WTC11 (cell line): ENCODE results near the gene DUSP1. TPM values are rescaled to one million over a fixed set of nuclear protein-coding genes. Genes with fewer than 3 reads are reported as not detected.

Experiments used
- ATAC-seq: fragments of 200-7000 bp; cut with Tn5 transposase; 2 replicates; pipeline ENCODE4 v1.10.0; 2021; ENCODE audit warnings: mild to moderate bottlenecking, moderate library complexity
- CTCF ChIA-PET: fragments of 300-600 bp; sonication (Branson Sonifier 250); formaldehyde crosslinking; loops from one replicate; lab custom pipeline; 2021; ENCODE audit warnings: antibody characterized with exemption; lab: Charles Lee
- POLR2A ChIA-PET: fragments of 350-600 bp; sonication (Branson Sonifier 250); formaldehyde crosslinking; loops from one replicate; lab custom pipeline; 2021; ENCODE audit warnings: antibody characterized with exemption; lab: Charles Lee
- DNase-seq: peaks from one replicate; pipeline ENCODE4 v3.0.0; 2021; ENCODE audit warnings: low spot score
- H3K27ac Mint-ChIP-seq: 2 replicates; pipeline ENCODE4 v1.8.0; 2021; ENCODE audit warnings: mixed read lengths
- H3K27me3 Mint-ChIP-seq: 2 replicates; pipeline ENCODE4 v1.8.0; 2021; ENCODE audit warnings: low read depth, mild to moderate bottlenecking, moderate library complexity, mixed read lengths
- H3K36me3 Mint-ChIP-seq: 2 replicates; pipeline ENCODE4 v1.8.0; 2021; ENCODE audit warnings: mixed read lengths
- H3K4me1 Mint-ChIP-seq: 2 replicates; pipeline ENCODE4 v1.8.0; 2022; ENCODE audit warnings: mixed read lengths
- H3K4me3 Mint-ChIP-seq: 2 replicates; pipeline ENCODE4 v1.8.0; 2021; ENCODE audit warnings: mild to moderate bottlenecking, moderate library complexity, mixed read lengths
- H3K9me3 Mint-ChIP-seq: 2 replicates; pipeline ENCODE4 v1.8.0; 2021; ENCODE audit warnings: mixed read lengths
- AR ChIP-seq: fragments of 250-450 bp; sonication (Bioruptor Pico); IDR thresholded peaks from 2 replicates; pipeline ENCODE4 v1.9.0; 2021; ENCODE audit warnings: mild to moderate bottlenecking
- ATF6 ChIP-seq: sonication (generic); formaldehyde crosslinking; IDR thresholded peaks from 2 replicates; pipeline ENCODE4 v1.8.1; 2023; ENCODE audit warnings: mild to moderate bottlenecking, missing genetic modification reagents
- E2F5 ChIP-seq: sonication (generic); formaldehyde crosslinking; IDR thresholded peaks from 2 replicates; pipeline ENCODE4 v1.8.1; 2022; ENCODE audit warnings: mild to moderate bottlenecking, moderate library complexity, missing genetic modification reagents
- GRHL2 ChIP-seq: fragments of 250-450 bp; sonication (Bioruptor Pico); IDR thresholded peaks from 2 replicates; pipeline ENCODE4 v1.8.0; 2022; ENCODE audit warnings: mild to moderate bottlenecking, moderate library complexity; ENCODE audit not compliant: insufficient replicate concordance, severe bottlenecking
- HMGA2 ChIP-seq: fragments of 250-450 bp; sonication (Bioruptor Pico); IDR thresholded peaks from 2 replicates; pipeline ENCODE4 v1.4.0; 2021; ENCODE audit warnings: mild to moderate bottlenecking, moderate library complexity
- IRF2 ChIP-seq: sonication (generic); formaldehyde crosslinking; IDR thresholded peaks from 2 replicates; pipeline ENCODE4 v1.8.0; 2022; ENCODE audit warnings: low read depth, missing genetic modification reagents, borderline replicate concordance
- ZNF317 ChIP-seq: sonication (generic); formaldehyde crosslinking; IDR thresholded peaks from 2 replicates; pipeline ENCODE4 v1.8.1; 2023; ENCODE audit warnings: low read depth, mild to moderate bottlenecking, moderate library complexity, missing genetic modification reagents, borderline replicate concordance
- total RNA-seq: library from RNA; stranded (reverse); gene quantifications from 3 replicates; pipeline ENCODE4 v1.2.3, GENCODE V29; 2021
- TF ChIP-seq, protein P1 (sequence below): sonication (generic); formaldehyde crosslinking; IDR thresholded peaks from 2 replicates; pipeline ENCODE4 v1.8.1; 2023; ENCODE audit warnings: mild to moderate bottlenecking, missing genetic modification reagents, borderline replicate concordance
- TF ChIP-seq, protein P2 (sequence below): sonication (generic); formaldehyde crosslinking; IDR thresholded peaks from 2 replicates; pipeline ENCODE4 v1.8.1; 2023; ENCODE audit warnings: mild to moderate bottlenecking, missing genetic modification reagents, moderate library complexity
- TF ChIP-seq, protein P3 (sequence below): sonication (generic); formaldehyde crosslinking; IDR thresholded peaks from 2 replicates; pipeline ENCODE4 v1.8.1; 2022; ENCODE audit warnings: missing genetic modification reagents, borderline replicate concordance

The DUSP1 gene
- total RNA-seq, 1 experiment from 2014 or later, result 9.5 TPM

GRCh38 chr5:172758834-172759149 is 12.2 kb downstream of the DUSP1 start:
- POLR2A ChIA-PET, result interaction anchor here (0.6 kb wide), 1 partner anchor 180 kb away, joined by 5 read pairs; no protein-coding TSS in a partner anchor
- H3K36me3 Mint-ChIP-seq, result no peaks in the 10 kb centered on the region
- peak overlapping the region; percentile 25; the same call in 1 of the 2 replicates for H3K27ac Mint-ChIP-seq
- H3K4me3 Mint-ChIP-seq, result no peak overlapping the region
- CTCF ChIA-PET, result interaction anchor here (1.7 to 3.0 kb wide), 3 partner anchors 13 to 44 kb away, joined by 9 to 21 read pairs (median 9); partner anchors contain the start of gene DUSP1
- DNase-seq, result no peak
- no peak for ATAC-seq
- no peaks in the 10 kb centered on the region for H3K9me3 Mint-ChIP-seq
- peaks cover 32% of the 10 kb centered on the region for H3K27me3 Mint-ChIP-seq
- TF ChIP-seq, protein P1, sequence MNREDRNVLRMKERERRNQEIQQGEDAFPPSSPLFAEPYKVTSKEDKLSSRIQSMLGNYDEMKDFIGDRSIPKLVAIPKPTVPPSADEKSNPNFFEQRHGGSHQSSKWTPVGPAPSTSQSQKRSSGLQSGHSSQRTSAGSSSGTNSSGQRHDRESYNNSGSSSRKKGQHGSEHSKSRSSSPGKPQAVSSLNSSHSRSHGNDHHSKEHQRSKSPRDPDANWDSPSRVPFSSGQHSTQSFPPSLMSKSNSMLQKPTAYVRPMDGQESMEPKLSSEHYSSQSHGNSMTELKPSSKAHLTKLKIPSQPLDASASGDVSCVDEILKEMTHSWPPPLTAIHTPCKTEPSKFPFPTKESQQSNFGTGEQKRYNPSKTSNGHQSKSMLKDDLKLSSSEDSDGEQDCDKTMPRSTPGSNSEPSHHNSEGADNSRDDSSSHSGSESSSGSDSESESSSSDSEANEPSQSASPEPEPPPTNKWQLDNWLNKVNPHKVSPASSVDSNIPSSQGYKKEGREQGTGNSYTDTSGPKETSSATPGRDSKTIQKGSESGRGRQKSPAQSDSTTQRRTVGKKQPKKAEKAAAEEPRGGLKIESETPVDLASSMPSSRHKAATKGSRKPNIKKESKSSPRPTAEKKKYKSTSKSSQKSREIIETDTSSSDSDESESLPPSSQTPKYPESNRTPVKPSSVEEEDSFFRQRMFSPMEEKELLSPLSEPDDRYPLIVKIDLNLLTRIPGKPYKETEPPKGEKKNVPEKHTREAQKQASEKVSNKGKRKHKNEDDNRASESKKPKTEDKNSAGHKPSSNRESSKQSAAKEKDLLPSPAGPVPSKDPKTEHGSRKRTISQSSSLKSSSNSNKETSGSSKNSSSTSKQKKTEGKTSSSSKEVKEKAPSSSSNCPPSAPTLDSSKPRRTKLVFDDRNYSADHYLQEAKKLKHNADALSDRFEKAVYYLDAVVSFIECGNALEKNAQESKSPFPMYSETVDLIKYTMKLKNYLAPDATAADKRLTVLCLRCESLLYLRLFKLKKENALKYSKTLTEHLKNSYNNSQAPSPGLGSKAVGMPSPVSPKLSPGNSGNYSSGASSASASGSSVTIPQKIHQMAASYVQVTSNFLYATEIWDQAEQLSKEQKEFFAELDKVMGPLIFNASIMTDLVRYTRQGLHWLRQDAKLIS, result no peak
- TF ChIP-seq, protein P2, sequence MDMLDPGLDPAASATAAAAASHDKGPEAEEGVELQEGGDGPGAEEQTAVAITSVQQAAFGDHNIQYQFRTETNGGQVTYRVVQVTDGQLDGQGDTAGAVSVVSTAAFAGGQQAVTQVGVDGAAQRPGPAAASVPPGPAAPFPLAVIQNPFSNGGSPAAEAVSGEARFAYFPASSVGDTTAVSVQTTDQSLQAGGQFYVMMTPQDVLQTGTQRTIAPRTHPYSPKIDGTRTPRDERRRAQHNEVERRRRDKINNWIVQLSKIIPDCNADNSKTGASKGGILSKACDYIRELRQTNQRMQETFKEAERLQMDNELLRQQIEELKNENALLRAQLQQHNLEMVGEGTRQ (CRISPR knock-in tag), result no peak
- no peak for TF ChIP-seq IRF2 (CRISPR knock-in tag)
- peaks cover 9% of the 10 kb centered on the region for H3K4me1 Mint-ChIP-seq

DNA sequence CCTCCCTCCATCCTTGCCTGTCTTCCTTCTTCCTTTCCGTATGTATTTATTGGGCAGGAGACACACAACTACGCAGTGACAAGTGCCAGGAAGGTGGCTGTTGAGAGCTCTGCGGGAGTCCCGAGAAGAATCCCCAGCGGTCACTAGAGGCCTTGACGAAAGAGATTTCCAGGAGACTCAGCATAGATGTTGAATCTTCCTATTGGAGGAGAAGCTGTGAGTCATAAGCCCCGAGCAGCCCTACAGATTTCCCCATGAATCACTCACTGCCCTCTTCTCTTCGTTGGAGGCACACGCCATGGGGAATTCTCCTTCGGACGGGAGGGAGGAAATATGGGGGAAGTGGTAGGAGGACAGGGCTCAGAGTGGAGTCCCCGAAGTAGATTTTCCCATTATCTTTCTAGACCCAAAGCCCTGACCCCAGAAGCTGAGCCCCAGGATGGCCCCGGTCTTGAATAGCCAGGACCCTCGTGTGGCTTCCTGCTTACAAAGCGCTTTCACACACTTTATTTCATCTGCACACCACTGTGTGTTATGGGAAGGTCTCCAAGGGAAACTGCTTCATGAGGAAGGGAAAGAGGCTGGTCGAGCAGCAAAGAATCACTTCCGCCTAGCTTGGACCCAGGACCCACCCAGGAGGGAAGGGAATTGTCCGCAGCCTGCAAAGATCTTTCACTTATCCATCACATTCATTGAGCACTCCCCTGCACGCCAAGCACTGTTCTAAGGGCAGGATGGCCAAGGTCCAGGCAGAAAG is 12.7 kb downstream of the DUSP1 start:
- ATAC-seq, result peak; percentile 84
- peaks cover 36% of the 10 kb centered on the region for H3K27me3 Mint-ChIP-seq
- POLR2A ChIA-PET, result interaction anchor here (0.6 to 1.0 kb wide), 2 partner anchors 13 to 181 kb away, joined by 3 to 5 read pairs; partner anchors contain the start of gene DUSP1
- H3K27ac Mint-ChIP-seq, result peak overlapping the region; percentile 25; the same call in 1 of the 2 replicates
- no peaks in the 10 kb centered on the region for H3K9me3 Mint-ChIP-seq
- H3K36me3 Mint-ChIP-seq, result no peaks in the 10 kb centered on the region
- no peak overlapping the region for H3K4me3 Mint-ChIP-seq
- CTCF ChIA-PET, result interaction anchor here (0.6 to 3.0 kb wide), 6 partner anchors 14 to 279 kb away, joined by 3 to 21 read pairs (median 8); partner anchors contain the start of gene DUSP1
- peaks cover 9% of the 10 kb centered on the region for H3K4me1 Mint-ChIP-seq
- TF ChIP-seq, protein P3, sequence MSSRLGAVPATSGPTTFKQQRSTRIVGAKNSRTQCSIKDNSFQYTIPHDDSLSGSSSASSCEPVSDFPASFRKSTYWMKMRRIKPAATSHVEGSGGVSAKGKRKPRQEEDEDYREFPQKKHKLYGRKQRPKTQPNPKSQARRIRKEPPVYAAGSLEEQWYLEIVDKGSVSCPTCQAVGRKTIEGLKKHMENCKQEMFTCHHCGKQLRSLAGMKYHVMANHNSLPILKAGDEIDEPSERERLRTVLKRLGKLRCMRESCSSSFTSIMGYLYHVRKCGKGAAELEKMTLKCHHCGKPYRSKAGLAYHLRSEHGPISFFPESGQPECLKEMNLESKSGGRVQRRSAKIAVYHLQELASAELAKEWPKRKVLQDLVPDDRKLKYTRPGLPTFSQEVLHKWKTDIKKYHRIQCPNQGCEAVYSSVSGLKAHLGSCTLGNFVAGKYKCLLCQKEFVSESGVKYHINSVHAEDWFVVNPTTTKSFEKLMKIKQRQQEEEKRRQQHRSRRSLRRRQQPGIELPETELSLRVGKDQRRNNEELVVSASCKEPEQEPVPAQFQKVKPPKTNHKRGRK, result no peak
- TF ChIP-seq HMGA2 (CRISPR knock-in tag) (no peak), E2F5 (CRISPR knock-in tag) (no peak), AR (CRISPR knock-in tag) (no peak)
- no peak for DNase-seq

- DNase-seq, result no peak
- no peaks in the 10 kb centered on the region for H3K36me3 Mint-ChIP-seq
- no peak overlapping the region for H3K27ac Mint-ChIP-seq
- no peak overlapping the region for H3K4me3 Mint-ChIP-seq
- peaks cover 9% of the 10 kb centered on the region for H3K4me1 Mint-ChIP-seq
- H3K9me3 Mint-ChIP-seq, result no peaks in the 10 kb centered on the region
- no peak for TF ChIP-seq IRF2 (CRISPR knock-in tag)
- no peak for TF ChIP-seq GRHL2 (CRISPR knock-in tag)
- no peak for TF ChIP-seq ATF6 (CRISPR knock-in tag)
- TF ChIP-seq ZNF317 (CRISPR knock-in tag), result no peak
- TF ChIP-seq, all 79 proteins: peak for 0
- POLR2A ChIA-PET, result interaction anchor here (1.0 kb wide), 1 partner anchor 14 kb away, joined by 3 read pairs; the partner anchor contains the start of gene DUSP1
- ATAC-seq, result peak; percentile 69
- CTCF ChIA-PET, result interaction anchor here (1.0 to 3.0 kb wide), 5 partner anchors 14 to 175 kb away, joined by 3 to 21 read pairs (median 9); partner anchors contain the start of gene DUSP1
- H3K27me3 Mint-ChIP-seq, result peaks cover 36% of the 10 kb centered on the region
Measured at GRCh38 chr5:172757394-172758010, 13.5 kb downstream of the DUSP1 start.
